ENCODE measurements around the gene PDE8B.

- TF ChIP-seq TAF1 (IDR thresholded peaks at IDR 0.05; ENCODE audit: low read depth, low read length) (no peak), POLR2A (IDR thresholded peaks at IDR 0.05; ENCODE audit: low read depth, low read length) (no peak), POLR2AphosphoS5 (IDR thresholded peaks at IDR 0.05; ENCODE audit: low read depth, low read length) (no peak), PAX5 (IDR thresholded peaks at IDR 0.05; ENCODE audit: insufficient read depth, low read length, severe bottlenecking) (no peak), POU2F2 (IDR thresholded peaks at IDR 0.05; ENCODE audit: low read depth, low read length) (no peak), SPI1 (IDR thresholded peaks at IDR 0.05; ENCODE audit: low read depth, low read length) (no peak)
Observed at GRCh38 chr5:77430726-77431125, 220.2 kb downstream of the PDE8B start.

Measured in GM12891 (cell line).